Adipose tissue (tissue), 3 donors: ENCODE results near the gene PCK1. TPM values are rescaled to one million over a fixed set of nuclear protein-coding genes. Genes with fewer than 3 reads are reported as not detected.

Experiments
- H3K27ac ChIP-seq: one replicate; pipeline ENCODE4 v1.5.1; 2013; ENCODE audit warnings: low read depth, low read length
- WGBS, 3 donors: extraction: QIAGEN DNeasy Blood & Tissue Kit; methylation state at CpG; one replicate each; pipeline ENCODE4 v1.1.7; 2013; 5-methylcytosine and 5-hydroxymethylcytosine counted together
- polyA plus RNA-seq, 3 donors: library from polyadenylated mRNA; stranded (reverse); fragments of 200-250 nt; gene quantifications; one replicate each; pipeline ENCODE4 v1.2.3, GENCODE V29; 2013
- donor health status: healthy with polysubstance abuse.
- donor health status: Bipolar disorder and iron deficiency.
- donor health status: healthy.

PCK1 gene
- polyA plus RNA-seq, 3 donors = 20.8 to 161 (median 49.9) TPM

DNA sequence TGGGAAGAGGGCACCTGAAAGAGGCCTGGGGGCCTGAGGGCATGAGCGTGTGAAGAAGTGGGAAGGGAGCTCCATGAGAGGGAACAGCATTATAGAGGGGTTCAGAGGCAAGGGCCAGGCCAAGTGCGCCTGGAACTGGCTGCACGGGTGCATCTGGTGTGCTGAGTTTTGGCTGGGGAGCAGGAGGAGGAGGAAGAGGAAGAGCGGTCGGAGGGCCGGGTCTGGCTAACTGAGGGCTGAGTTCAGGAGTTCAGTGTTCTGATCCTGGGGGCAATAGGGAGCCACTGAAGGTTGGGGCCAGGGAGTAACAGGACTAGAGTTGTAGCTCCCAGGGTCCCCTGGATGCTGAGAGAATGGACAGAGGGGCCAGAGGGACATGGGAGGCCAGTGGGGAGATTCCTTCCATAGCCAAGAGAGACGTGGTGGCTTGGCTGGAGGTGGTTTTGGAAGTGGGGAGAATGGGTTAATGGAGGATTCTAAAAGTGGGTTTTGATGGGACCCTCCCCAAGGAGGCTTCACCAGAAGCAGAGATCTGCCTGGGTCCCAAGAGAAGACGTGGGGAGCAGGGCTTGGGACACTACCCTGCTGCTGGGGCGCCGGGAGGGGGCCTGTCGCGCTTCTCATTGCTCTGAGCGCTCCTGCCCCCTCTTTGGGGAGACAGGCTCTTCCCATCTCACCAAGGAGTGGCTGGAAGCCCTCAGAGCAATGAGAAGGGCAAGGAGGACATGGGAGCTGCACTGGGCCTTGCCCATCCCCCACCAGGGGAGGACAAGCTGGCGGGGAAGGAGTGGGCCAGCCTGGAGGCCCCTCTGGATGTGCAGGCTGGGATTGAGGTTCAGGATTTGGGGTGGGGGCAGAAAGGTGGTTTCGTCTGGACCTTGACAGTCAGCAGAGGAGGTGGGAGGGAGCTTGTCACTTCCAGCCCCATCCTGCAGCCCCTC, 30.6 kb downstream of the PCK1 start:
- H3K27ac ChIP-seq = no peak overlapping the region
- WGBS, 3 donors = 78 to 84% (median 80%) methylated on average over 15 of the region's 15 CpGs

DNA sequence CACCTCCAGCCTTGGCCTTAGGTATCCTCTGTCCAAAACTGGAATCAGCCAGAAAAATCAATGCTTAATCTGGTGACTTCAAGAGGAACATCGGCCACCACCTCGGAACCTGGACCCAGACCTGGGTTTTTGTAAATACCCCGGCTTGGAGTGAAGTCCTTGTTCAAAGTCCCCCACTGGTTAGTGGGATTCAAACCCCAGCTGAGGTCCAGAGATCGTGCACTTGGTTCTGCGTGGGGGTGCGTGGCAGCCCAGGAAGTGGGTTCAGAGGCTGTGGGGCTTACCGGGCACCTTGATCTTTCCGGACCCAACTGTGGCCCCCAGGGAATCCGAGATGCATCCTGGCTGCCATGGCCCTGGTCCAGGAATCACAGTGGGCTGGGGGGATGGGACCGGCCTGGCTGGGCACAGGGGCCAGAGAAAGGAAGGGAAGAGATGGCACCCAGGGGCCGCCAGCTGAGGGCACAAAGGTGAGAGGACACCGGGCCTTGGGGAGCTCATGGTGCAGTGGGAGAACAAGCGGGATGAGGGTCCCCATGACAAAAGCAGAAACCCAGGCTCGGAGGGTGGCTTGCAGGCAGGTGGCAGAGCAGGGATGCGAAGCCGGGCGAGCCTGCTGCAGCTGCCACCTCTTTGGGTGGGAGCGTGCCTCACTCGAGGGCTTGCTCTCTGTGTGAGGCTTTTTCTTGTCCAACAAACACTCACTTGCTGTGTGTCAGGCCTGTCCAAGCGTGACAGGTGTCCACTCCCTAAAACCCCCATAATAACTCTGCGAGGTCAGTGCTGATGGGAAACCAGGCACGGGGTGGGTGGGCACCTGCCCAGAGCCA, 31.6 kb downstream of the PCK1 start:
- WGBS, 3 donors = 77 to 90% (median 89%) methylated on average over 22 of the region's 22 CpGs
- no peak overlapping the region for H3K27ac ChIP-seq

DNA sequence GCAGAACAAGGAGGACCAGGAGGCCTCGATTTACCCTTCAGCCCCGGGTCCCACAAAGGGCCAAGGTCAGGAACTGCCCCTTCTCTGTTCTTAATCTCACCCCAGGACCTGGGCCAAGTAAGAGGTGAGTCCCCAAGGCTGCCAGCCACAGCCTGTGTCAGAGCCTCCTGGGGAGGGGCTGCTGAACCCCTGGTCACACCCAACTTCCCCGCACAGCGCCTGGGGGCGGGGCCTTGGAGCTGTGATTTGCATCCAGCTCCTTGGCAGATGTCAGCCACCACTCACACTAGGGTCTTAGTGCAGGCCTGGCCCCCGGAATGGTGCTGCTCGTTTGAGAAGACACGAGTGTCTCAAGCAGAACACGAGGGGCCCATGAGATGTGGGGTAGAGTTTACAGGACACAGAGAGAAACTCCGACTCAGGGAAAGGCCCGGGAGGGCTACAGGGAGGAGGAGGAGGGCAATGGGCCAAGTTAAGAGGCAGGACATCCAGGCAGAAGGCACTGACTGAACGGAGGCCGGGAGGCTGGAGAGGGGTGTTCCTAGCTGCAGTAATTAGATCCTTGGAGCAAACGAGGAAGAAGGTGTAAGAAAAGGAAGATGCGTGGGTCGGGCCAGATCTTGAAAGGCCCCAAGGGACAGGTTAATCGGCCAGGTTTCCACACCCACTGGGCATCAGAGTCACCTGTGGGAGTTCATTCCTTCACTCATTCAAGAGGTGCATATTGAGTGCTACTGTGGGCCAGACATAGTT, 32.4 kb downstream of the PCK1 start:
- no peak overlapping the region for H3K27ac ChIP-seq
- WGBS, 3 donors = 47 to 55% (median 49%) methylated on average over 17 of the region's 17 CpGs

DNA sequence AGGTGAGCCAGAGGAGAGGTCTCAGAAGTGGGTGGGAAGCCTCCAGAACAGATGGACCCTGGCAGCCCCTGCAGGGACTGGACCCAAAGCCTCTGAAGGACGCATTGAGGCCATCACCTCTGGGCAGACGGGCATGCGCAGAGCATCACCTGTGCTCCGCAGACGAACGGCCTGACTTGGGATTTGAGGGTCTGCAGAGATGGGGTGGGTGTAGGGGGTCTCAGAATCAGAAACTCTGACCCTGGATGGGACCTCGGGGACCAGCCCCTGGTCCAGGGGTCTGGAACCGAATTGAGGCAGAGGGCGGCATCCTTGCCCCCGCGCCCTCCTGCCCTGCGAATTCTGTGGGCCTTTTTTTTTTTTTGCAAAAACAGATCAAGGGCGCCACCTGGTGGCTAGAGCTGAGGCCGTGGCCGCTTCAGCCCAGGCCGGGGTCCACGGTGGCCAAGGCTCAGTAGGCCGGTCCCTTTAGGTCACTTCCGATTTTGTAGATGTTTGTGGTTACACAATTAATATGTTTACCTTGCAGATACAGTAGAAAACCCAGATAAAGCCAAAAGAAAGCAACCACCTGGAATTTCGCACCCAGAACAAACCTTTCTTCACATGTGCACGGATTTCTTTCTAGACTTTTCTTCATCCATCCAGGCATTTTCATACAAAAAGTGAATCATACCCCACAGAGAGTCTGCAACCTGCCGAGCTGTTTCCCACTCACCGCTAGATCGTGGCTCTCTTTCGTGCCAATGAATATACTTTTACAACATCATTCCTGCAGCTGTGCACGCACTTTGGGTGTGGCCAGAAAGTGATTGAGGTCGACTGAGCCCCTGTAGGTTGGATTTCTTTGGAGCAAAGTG, 33.4 kb downstream of the PCK1 start:
- no peak overlapping the region for H3K27ac ChIP-seq
- 33 to 38% (median 34%) methylated on average over 27 of the region's 27 CpGs for WGBS, 3 donors

DNA sequence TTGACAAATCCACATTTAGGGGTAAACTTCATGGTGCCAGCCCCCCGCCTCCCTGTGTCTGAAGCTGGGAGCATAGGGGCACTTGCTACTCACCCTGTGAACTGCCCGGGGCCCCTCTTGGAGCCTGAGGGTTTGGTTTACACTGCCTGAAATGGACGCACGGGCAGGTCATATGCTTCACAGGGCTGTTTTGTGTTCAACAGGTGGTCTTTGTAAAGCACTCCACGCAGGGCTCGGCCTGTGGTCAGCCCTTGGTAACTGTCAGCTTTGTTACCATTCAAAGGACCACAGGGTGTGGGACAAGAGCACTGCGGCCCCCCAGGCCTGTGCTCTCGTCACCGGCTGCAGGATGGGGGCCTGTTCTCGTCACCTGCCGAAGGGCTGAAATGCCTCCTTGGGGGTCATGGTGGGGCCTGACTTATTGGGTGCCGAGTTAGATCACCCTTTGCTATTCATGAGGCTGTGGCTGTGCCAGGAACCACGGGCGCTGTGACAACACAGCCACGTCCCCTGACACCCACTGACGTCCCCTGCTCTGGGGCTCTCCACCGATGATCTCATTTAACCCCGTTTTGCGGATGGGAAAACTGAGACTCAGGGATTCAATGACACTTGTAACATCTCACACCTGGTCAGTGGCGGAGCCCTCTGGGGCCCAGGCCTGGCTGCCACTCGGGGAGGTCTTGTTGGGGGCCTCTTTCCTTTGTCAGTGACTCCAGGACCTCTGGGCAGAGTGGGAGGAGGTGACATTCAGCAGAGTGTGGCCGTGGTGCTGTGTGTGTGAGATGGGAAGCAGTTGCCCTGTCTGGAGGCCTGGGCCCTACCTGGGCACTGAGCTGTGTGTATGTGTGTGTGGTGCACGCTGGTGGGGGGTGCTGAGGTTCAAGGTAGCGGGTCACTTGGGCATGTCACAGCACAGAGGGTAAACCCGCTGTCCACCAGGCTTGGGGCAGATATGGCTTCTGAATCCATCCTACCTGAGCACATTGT, 34.4 kb downstream of the PCK1 start:
- H3K27ac ChIP-seq = no peak overlapping the region
- WGBS, 3 donors = 84 to 86% (median 85%) methylated on average over 25 of the region's 25 CpGs

DNA sequence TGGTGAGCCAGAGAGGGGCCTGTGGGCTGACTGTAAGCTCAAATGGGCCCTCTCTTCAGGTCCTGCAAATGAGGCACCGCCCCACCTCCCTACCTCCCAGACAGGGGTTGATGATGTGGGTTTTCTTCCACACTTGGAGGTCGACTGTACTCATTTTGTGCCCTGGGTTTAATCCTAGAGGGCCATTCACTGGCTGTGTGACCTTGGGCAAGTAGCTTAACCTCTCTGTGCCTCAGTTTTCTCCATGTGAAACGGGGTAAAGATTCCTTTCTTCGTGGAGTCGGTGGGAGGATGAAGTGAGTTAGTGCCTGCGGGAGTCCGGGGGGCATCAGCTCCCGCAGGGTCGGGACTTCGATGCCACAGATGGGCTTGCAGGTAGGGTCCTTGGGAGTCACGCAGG, 35.4 kb downstream of the PCK1 start:
- no peak overlapping the region for H3K27ac ChIP-seq
- WGBS, 3 donors = 62 to 69% (median 68%) methylated on average over 11 of the region's 11 CpGs

DNA sequence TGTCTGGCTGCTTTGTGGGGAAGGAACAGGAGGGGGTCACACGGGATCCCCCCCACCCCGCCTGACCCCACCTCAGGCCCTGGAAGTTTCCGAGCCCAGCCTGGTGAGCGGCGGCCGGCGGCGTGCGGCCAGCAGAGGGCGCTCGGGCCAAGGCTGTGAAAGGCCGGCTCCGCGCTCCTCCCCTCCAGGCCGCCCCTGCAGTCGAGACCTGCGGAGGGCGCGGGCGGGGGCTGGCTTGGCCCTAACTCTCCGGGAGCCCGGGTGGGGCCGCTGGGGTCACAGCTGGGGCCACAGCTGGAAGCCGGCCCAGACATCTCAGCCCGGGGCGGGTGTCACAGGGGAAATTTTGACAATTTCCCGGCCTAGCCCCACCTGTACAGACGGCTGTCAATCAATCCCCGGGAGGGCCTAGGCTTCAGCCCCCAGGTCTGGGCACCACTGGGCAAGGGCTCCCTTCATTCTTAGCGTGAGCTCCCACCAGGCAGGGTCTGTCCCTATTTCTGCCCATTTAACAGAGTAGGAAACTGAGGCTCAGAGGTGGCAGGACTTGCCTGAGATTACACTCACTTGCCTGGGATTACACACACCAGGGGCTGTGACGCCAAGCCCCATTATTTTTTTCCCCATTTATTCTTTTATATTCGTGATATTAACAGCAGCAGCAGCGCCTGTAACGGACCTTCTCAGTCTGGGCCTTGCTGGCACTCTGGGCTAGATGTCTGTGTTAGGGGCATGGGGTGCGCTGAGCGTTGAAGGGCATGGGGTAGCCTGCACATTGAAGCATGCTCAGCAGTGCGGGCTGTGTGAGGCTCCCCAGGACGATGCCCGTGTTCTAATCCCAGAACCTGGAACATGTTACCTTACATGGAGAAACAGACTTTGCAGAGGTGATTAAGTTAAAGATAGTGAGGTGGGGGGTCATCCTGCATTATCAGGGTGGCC, 36.4 kb downstream of the PCK1 start:
- 19 to 22% (median 20%) methylated on average over 39 of the region's 39 CpGs for WGBS, 3 donors
- no peak overlapping the region for H3K27ac ChIP-seq

DNA sequence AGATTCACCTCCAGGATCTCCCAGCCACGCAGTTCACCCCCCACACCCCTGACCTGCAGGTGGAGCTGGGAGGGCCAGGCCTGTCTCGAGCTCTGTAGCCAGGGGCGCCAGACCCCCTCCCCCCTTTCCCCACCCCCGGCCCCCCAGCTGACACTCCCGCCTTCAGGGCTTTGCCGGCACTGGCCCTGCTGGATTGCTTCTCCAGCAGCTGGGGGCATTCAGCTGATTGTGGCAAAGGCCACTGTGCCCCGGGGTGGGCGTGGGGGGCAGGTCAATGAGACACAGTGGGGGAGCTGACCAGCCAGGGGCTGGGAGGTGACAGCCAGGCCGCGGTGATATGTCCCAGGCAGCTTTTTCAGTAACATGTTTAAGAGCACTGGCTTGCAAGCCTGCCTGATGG, 37.1 kb downstream of the PCK1 start:
- 43 to 80% (median 76%) methylated on average over 6 to 10 of the region's 10 CpGs for WGBS, 3 donors
- no peak overlapping the region for H3K27ac ChIP-seq

DNA sequence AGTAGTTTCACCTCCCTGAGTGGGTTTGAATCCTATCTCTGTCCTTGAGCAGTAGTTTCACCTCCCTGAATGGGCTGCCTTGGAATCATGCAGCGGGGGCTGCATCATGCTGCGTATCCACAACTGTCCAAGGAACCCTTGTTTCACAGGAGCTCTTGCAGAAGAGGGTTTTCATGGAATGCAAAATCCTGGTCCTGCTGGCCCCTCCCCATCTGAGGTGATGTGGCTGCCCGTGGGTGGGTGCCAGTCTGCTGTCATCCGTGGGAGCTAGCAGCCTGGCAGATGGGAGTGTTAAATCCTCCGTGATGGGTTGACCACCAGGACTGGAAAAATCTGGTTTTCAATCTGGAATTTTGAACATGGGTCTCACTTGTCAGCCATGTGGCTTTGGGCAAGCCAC, 37.6 kb downstream of the PCK1 start:
- 82 to 90% (median 89%) methylated on average over 5 of the region's 5 CpGs for WGBS, 3 donors
- H3K27ac ChIP-seq = no peak overlapping the region

DNA sequence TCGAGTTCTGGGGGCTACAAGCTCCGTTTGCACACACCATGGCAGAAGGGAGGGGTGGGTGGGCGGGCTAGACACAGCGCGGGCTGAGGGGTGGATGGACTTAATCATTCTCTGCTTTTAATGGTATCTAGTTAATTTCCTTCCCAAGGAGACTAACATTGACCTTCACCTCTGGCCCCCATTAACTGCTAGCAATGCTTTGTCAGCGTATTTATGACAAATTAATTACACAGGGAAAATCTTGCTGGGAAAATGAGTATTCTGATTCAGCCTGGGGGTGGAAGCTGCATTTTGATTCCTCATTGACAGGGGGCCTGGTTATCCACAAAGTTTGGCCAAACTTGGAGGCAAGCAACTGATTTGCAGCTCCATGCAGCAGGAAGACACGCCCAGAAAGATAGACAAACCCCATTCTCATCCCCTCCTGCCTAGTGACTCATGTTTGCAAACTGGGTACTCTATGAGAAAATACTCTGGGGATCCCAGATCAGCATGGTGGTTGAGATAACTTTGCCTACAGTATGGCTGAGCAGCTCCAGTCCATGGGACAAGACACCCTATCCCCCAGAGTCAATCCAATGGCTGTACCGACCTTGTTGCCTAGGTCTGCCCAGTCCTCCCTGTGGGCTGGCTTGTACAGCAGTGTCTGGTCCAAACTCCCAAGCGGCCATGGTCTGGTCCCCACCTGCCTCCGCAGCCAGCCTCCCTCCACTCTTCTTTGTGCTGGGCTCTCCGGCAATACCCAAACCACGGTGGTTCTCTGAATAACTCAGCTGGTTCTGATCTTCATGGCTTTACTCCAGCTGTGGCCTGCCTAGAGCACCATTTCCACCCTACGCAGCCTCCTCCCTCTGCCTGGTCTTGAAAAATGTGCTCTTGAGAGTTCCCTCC, 39.7 kb downstream of the PCK1 start:
- no peak overlapping the region for H3K27ac ChIP-seq
- WGBS, 3 donors = 61 to 82% (median 77%) methylated on average over 13 of the region's 13 CpGs

DNA sequence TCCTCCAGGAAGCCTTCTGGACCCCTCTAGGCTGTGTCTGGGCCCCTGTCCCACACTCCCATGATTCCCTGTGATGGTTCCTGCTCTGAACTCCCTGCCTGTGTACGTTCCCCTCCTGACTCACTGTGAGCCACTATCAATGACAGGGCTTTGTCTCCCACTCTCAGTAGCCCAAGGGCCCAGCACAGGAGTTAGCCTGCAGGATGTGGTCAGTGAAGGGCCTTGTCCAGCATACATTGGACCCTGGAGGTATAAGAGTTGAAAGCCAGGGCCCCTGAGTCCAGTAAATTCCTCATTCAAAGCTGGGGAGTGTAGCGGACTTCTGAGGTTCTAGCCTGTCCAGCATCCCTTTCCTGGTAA, 40.3 kb downstream of the PCK1 start:
- no peak overlapping the region for H3K27ac ChIP-seq
- WGBS, 3 donors = 75 to 87% (median 77%) methylated on average over 2 of the region's 2 CpGs

DNA sequence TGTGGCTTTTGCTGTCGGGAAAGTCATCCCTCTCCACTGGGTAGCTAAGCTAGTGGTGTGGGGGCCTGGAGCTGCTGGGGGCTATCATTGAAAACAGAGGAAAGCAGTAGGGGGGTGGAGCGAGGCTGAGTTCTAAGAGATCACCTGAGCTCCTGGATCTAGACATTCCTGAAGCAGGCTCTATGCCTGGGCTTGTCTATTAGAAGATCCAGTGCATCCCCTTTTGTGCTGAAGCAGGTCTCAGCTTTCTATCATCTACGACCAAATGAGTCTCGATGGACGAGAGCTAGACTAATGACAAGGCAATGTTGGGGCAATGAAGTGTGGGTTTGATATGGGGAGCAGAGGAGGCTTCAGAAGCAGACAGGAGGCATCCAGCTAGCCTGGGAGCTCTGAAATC, 40.8 kb downstream of the PCK1 start:
- WGBS, 3 donors = 54 to 93% (median 83%) methylated on average over 5 of the region's 5 CpGs
- H3K27ac ChIP-seq = no peak overlapping the region

DNA sequence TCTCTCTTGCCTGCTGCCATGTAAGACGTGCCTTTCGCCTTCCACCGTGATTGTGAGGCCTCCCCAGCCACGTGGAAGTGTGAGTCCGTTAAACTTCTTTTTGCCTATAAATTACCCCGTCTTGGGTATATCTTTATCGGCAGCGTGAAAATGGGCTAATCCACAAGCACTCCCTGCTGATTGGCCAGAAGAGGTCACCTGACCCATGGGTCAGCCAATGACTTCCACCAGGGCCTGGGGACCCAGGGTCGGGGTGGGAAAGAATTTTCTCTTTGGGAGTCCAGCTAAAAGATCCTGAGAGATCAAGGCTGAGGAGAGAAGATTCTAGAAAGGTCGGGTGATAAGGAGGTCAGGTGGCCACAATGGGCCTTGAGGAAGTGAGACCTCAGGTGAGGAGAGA, 42.2 kb downstream of the PCK1 start:
- WGBS, 3 donors = 84 to 94% (median 93%) methylated on average over 10 of the region's 10 CpGs
- H3K27ac ChIP-seq = no peak overlapping the region

DNA sequence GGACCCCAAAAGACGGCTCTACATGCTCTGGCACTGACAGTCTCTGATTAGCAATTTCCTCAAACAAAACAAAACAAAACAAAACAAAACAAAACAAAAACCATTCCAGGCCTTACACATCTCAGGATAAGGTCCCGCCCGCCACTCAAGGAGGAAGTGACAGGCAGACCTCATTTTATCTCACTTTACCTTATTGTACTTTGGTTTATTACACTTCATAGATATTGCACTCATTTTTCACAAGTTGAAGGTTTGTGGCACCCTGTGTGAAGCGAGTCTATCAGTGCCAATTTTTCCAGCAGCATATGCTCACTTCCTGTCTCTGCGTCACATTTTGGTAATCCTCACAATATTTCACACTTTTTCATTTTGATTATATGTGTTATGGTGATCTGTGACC, 44.1 kb downstream of the PCK1 start:
- 58 to 61% (median 59%) methylated on average over 5 of the region's 5 CpGs for WGBS, 3 donors
- H3K27ac ChIP-seq = no peak overlapping the region

DNA sequence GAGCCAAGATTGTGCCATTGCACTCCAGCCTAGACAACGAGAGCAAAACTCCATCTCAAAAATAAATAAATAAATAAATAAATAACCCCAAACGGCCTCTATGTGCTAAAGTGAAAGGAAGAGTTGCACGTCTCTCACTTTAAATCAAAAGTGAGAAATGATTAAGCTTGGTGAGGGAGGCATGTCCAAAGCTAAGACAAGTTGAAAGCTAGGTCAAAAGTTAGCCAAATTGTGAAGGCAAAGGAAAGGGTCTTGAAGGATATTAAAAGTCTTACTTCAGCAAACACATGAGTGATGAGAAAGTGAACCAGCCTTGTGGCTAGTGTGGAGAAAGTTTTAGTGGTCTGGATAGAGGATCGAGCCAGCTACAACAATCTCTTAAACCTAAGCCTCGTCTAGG, 45.0 kb downstream of the PCK1 start:
- 67 to 82% (median 74%) methylated on average over 5 of the region's 5 CpGs for WGBS, 3 donors

More for the DNA sequence above, 45.0 kb downstream of the PCK1 start:
- H3K27ac ChIP-seq = no peak overlapping the region
